Activated T-helper 1 cell treated with Interleukin-2 at 50 U/mL for 16 hours (primary cell): ENCODE measurements around the gene IRX6.

Experiments
- DNase-seq: peaks from one replicate; pipeline ENCODE4 v3.0.0-alpha.2; 2020; ENCODE audit warnings: low read depth

Gene IRX6

DNA sequence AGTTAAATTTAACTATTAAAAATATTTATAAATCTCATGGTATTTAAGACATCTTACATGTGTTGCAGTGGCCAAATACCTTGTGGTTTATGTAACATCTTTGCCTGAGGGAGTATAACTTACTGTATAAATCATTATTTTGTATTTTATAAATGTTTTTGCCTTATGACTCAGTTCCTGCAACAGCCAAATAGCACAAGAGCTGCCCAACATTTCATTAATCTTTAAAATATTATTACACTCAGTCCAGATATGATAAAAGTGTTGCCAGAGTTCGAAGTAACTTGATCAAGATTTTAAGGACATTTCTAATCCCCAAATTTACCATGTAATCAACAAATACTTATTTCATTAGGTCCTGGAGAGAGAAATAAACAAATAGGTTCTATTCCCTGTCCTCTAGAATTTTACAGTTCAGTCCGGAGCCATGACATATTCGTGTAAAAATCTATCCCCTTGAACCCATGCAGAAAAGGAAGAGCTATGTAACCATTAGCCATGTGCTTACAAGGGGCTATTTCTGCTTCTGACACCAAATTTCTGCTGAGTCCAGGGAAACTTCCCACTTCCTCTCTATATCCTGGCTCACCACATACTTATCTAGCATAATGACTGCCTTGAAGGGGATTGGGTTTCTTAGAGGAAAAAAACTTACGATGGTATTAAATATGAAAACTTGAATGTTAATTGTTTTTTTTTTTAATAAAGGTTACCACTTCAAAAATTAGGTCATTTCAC, 44.0 kb downstream of the IRX6 start:
- no peak for DNase-seq

DNA sequence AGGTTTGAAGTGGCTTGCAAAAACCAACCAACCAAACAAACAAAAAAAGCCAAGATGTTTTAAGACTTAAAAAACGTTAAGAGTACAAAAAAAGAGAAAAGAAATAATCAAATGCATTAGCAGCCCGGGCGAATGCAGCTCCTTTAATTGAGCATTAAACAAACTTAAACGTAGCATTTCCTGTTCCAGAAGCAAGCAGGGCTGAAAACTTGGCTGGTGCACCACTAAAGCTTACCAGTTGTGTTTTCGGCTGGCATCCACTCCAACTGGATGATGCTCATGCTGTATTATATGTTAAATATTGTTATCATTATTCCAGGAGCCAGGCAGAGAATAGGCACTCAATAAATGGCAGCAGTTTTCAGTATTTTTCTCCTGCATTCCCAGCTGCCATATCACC, 45.1 kb downstream of the IRX6 start:
- DNase-seq = no peak

DNA sequence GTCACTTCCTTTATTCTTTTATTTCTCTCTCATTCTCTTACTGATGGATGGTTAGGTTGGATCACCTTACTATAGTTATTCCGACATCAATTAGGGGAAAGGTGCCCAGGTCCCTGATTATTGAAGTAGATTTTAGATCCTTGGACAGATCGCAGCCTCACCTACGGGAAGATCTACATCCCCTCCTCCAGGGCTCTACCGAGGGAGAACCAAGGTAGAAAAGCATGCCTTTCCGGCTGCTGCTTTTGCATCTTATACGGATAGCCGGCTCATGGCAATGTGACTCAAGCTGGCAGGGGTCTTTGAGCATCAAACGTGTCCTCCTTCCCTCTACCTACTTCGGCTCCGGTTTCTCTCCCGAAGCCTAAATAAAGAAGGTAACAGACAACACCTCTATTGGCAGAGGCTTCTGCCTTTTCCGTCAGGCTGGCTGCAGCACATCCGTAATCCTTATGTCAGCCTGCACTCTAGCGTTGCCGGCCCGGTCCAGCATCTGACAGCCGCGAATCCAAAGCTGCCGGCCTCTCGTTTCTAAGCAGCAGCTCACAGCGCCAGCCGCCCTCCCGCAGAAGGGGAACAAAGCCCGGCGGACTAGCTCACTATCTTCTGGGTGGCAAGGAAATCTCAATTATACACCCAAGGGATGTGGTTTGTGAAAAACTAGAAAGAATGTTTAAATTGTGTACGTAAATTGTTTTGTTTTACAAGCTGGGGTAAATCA, 46.9 kb downstream of the IRX6 start:
- no peak for DNase-seq

DNA sequence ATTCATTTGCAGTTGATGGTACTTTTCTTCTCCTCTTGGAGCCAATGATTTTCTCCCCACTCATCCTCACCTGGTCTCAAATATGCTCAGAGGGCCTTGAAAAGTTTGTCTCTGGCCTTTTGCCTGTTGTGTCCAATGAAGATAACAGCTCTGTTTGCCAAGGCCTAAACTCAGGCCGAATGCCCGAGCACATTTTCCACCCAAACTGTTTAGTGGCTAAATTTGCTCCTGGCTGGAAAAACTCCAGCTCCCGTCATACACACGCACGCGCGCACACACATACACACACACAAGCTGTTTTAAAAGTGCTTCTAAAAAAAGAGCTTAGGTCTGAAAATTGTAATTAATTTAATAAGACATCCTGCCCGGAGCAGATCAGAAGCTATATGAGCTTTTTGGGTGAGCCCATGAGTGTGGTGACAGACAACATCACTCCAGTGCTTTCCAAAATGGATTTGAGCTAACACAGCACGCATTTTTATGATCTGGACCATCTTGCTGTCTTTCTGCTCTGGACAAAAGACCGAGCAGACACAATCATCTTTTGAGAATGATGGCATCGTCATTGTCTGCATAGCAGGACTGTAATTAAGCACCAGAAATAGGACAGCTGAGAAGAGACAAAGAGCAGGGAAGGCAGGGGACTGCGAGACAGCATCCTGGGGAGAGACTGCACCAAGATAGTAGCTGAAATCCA, 48.9 kb downstream of the IRX6 start:
- DNase-seq = no peak

DNA sequence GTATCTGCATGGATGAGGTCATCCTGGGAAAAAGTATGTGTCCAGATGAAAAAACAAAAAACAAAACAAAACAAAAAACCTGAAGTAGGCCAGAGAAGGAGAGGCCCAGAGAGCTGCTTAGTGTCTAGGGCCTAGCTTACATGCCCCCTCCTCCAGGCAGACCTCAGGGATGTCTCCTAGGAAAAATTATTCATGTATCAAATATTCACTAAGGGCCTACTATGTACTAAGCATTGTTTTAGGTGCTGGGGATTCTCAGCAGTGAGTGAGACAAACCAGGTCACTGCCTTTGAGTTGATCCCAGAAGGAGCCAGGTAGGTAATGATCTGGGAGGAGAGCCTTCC, 49.5 kb downstream of the IRX6 start:
- no peak for DNase-seq

DNA sequence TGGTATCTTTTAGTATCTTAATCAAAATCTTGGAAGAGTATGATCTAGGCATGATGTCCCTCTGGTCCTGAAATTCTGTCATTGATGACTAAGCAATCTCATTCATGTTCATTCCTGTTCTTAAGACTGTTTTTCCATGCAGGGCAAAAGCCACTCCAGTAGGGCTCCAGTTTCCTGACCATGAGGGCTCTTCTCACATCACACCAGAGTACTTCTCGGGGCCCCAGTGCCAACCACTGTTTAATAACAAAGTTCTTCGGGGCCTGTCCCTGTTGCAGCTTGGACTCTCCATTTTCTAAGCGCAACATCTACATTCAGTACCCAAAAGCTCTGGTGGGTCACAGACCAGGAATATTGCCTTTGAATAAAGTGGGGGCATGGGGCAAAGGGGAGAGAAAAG, 52.0 kb downstream of the IRX6 start:
- DNase-seq = no peak

DNA sequence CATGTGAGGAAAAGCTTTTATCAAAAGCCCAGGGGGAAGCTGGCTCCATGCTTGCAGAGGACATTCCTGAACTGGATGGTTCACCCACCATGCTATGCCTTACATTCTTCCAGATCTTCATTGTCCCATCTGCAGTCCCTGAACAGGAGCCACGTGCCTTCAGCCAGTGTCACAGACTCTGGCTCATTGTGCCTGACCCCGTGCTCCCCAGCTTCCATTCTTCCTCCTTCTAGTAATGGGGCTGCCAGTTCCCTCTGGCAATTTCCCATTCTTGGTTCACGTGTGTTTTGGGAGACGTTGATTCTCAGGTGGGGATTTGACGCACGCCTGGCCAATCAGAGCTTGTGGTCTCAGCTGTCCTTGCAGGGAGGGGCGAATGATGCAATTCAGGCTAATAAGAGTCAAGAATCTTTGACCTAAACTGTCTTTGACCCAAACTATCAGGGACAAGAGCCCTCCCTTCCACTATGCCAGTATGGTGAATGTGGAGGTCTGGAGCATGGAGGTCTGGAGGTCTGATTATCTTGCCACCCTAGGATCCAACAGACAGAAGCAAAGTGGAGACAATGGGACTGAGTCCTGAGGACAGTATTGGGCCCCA, 52.7 kb downstream of the IRX6 start:
- DNase-seq = no peak

DNA sequence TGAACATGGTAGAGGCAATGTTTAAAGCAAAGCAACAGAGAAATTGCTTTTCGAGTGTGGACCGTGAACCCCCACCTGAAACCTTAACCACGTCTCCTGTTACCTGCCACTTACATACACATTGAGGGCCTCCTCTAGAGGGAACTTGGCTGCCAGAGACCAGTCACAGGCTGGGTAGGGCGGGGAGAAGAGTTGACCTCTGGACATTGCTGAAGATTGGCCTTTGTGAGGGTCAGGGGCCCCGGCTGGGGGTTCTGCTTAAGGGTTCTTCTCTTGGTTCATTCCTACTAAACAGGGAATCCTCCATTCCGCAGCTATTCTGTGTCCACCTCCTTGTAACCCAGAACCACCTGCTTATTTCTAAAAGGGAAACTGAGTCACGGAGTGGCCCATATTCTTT, 53.8 kb downstream of the IRX6 start:
- no peak for DNase-seq

DNA sequence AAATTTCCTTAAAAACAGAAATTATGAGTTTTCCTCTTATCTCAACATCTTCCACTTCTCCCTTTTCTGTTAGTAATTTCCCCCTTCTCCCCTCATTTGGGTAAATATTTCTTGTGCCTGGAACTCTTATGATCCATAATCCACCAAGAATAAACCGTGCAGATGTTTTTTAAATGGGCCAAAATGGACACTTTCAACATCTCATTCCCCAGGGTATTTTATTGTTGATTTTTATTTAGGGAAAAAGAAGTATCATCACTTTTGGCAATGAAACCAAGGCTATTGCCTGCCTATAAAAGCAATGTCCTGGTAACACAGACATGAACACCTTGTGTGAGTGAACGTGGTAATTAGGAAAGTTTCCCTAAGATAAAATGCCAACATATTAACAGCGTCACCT, 54.6 kb downstream of the IRX6 start:
- DNase-seq = no peak

DNA sequence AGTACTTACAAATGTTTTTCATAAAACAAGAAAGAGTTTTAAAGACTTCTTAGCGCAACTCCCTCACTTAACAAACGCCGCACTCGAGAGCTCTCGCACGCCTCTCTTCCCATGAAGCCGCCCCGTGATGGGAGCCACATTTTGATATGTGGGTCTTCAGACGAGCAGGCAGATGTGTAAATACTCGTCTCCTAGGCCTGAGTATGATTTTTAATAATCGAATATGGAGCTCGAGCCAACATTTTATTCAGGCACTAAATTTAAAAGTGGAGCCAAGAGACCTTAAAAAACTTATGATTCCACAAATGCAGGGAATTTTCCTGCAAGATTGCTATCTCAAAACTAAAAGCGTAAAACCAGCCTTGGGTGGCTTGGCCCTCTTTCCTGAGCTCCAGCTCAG, 55.4 kb downstream of the IRX6 start:
- no peak for DNase-seq

DNA sequence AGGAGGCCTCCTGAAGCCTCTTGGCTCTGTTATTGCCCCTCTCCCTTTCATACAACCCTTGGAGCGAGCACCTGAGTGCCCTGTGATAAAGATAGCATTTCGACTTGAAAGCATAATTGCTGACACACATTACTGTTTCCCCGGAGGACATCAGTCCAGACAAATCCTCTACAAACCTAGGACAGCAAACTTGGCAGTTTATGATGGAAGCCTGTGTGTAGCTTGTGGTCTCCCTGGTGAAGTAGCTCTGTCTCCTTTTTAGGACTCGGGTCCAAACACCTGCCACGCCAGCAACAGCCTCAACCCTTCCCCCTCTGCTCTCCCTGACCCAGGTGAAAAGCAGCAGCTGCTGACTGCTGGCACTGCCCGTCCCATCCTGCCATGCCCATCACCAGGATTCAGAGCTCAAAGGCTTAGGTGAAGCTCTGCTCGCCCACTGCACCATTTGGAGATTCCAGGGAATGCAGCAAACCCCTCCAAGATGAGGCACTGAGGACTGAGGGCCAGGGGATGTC, 55.9 kb downstream of the IRX6 start:
- no peak for DNase-seq
